ENCODE data around the gene DNAJB6.

The DNAJB6 gene

GRCh38 chr7:157433628-157434027 lies 96.8 kb downstream of the DNAJB6 start:
- Histone ChIP-seq H3K27ac (ENCODE audit: insufficient read depth, low read depth, low read length, poor library complexity, severe bottlenecking) (no peak overlapping the region), H3K4me1 (ENCODE audit: control insufficient read depth, insufficient read depth, low read length) (no peaks in the 10 kb centered on the region), H3K9me3 (ENCODE audit: control insufficient read depth, low read length) (no peaks in the 10 kb centered on the region), H3K36me3 (ENCODE audit: control insufficient read depth, insufficient read depth, low read length) (no peaks in the 10 kb centered on the region), H3K4me3 (ENCODE audit: insufficient read depth, low read depth, low read length) (no peak overlapping the region), H3K27me3 (ENCODE audit: control insufficient read depth, insufficient read depth, low read length, poor library complexity, severe bottlenecking) (no peaks in the 10 kb centered on the region)
- 92% methylated on average over 10 to 11 of the region's 12 CpGs for WGBS, 2 experiments

- WGBS, 2 experiments: 94 to 95% methylated on average over 15 of the region's 15 CpGs
- Histone ChIP-seq H3K4me3 (ENCODE audit: insufficient read depth, low read depth, low read length) (no peak overlapping the region), H3K27me3 (ENCODE audit: control insufficient read depth, insufficient read depth, low read length, poor library complexity, severe bottlenecking) (no peaks in the 10 kb centered on the region), H3K27ac (ENCODE audit: insufficient read depth, low read depth, low read length, poor library complexity, severe bottlenecking) (no peak overlapping the region), H3K36me3 (ENCODE audit: control insufficient read depth, insufficient read depth, low read length) (no peaks in the 10 kb centered on the region), H3K4me1 (ENCODE audit: control insufficient read depth, insufficient read depth, low read length) (no peaks in the 10 kb centered on the region), H3K9me3 (ENCODE audit: control insufficient read depth, low read length) (no peaks in the 10 kb centered on the region)
Measured at GRCh38 chr7:157434231-157434630, 97.4 kb downstream of the DNAJB6 start.

- Histone ChIP-seq H3K9me3 (ENCODE audit: control insufficient read depth, low read length) (no peaks in the 10 kb centered on the region), H3K27me3 (ENCODE audit: control insufficient read depth, insufficient read depth, low read length, poor library complexity, severe bottlenecking) (no peaks in the 10 kb centered on the region), H3K27ac (ENCODE audit: insufficient read depth, low read depth, low read length, poor library complexity, severe bottlenecking) (no peak overlapping the region), H3K4me3 (ENCODE audit: insufficient read depth, low read depth, low read length) (no peak overlapping the region), H3K4me1 (ENCODE audit: control insufficient read depth, insufficient read depth, low read length) (no peaks in the 10 kb centered on the region), H3K36me3 (ENCODE audit: control insufficient read depth, insufficient read depth, low read length) (no peaks in the 10 kb centered on the region)
- 75 to 78% methylated on average over 8 of the region's 8 CpGs for WGBS, 2 experiments
Measured at GRCh38 chr7:157434701-157435100, 97.9 kb downstream of the DNAJB6 start.

GRCh38 chr7:157436076-157436475 lies 99.3 kb downstream of the DNAJB6 start:
- H3K4me1 ChIP-seq (ENCODE audit: control insufficient read depth, insufficient read depth, low read length): no peaks in the 10 kb centered on the region
- no peak overlapping the region for H3K27ac ChIP-seq (ENCODE audit: insufficient read depth, low read depth, low read length, poor library complexity, severe bottlenecking)
- H3K4me3 ChIP-seq (ENCODE audit: insufficient read depth, low read depth, low read length): no peak overlapping the region
- H3K27me3 ChIP-seq (ENCODE audit: control insufficient read depth, insufficient read depth, low read length, poor library complexity, severe bottlenecking): no peaks in the 10 kb centered on the region
- no peaks in the 10 kb centered on the region for H3K36me3 ChIP-seq (ENCODE audit: control insufficient read depth, insufficient read depth, low read length)
- WGBS, 2 experiments: 91 to 94% methylated on average over 11 of the region's 11 CpGs
- no peaks in the 10 kb centered on the region for H3K9me3 ChIP-seq (ENCODE audit: control insufficient read depth, low read length)

GRCh38 chr7:157436763-157437480 lies 100.1 kb downstream of the DNAJB6 start:
- Histone ChIP-seq H3K27ac (ENCODE audit: insufficient read depth, low read depth, low read length, poor library complexity, severe bottlenecking) (no peak overlapping the region), H3K9me3 (ENCODE audit: control insufficient read depth, low read length) (no peaks in the 10 kb centered on the region), H3K36me3 (ENCODE audit: control insufficient read depth, insufficient read depth, low read length) (no peaks in the 10 kb centered on the region), H3K4me1 (ENCODE audit: control insufficient read depth, insufficient read depth, low read length) (no peaks in the 10 kb centered on the region), H3K27me3 (ENCODE audit: control insufficient read depth, insufficient read depth, low read length, poor library complexity, severe bottlenecking) (no peaks in the 10 kb centered on the region), H3K4me3 (ENCODE audit: insufficient read depth, low read depth, low read length) (no peak overlapping the region)
- WGBS, 2 experiments: 85 to 86% methylated on average over 13 of the region's 13 CpGs

- Histone ChIP-seq H3K27me3 (ENCODE audit: control insufficient read depth, insufficient read depth, low read length, poor library complexity, severe bottlenecking) (no peaks in the 10 kb centered on the region), H3K4me1 (ENCODE audit: control insufficient read depth, insufficient read depth, low read length) (no peaks in the 10 kb centered on the region), H3K4me3 (ENCODE audit: insufficient read depth, low read depth, low read length) (no peak overlapping the region), H3K9me3 (ENCODE audit: control insufficient read depth, low read length) (no peaks in the 10 kb centered on the region), H3K27ac (ENCODE audit: insufficient read depth, low read depth, low read length, poor library complexity, severe bottlenecking) (no peak overlapping the region), H3K36me3 (ENCODE audit: control insufficient read depth, insufficient read depth, low read length) (no peaks in the 10 kb centered on the region)
- 70 to 74% methylated on average over 9 of the region's 9 CpGs for WGBS, 2 experiments
Measured at GRCh38 chr7:157437519-157438061, 100.8 kb downstream of the DNAJB6 start.

GRCh38 chr7:157438121-157439025 lies 101.6 kb downstream of the DNAJB6 start:
- H3K27me3 ChIP-seq (ENCODE audit: control insufficient read depth, insufficient read depth, low read length, poor library complexity, severe bottlenecking): no peaks in the 10 kb centered on the region
- 82% methylated on average over 18 of the region's 18 CpGs for WGBS, 2 experiments
- H3K4me3 ChIP-seq (ENCODE audit: insufficient read depth, low read depth, low read length): no peak overlapping the region
- H3K27ac ChIP-seq (ENCODE audit: insufficient read depth, low read depth, low read length, poor library complexity, severe bottlenecking): no peak overlapping the region
- no peaks in the 10 kb centered on the region for H3K36me3 ChIP-seq (ENCODE audit: control insufficient read depth, insufficient read depth, low read length)
- no peaks in the 10 kb centered on the region for H3K4me1 ChIP-seq (ENCODE audit: control insufficient read depth, insufficient read depth, low read length)
- H3K9me3 ChIP-seq (ENCODE audit: control insufficient read depth, low read length): no peaks in the 10 kb centered on the region

GRCh38 chr7:157439149-157439548 lies 102.3 kb downstream of the DNAJB6 start:
- no peaks in the 10 kb centered on the region for H3K36me3 ChIP-seq (ENCODE audit: control insufficient read depth, insufficient read depth, low read length)
- H3K4me3 ChIP-seq (ENCODE audit: insufficient read depth, low read depth, low read length): no peak overlapping the region
- H3K27ac ChIP-seq (ENCODE audit: insufficient read depth, low read depth, low read length, poor library complexity, severe bottlenecking): no peak overlapping the region
- no peaks in the 10 kb centered on the region for H3K4me1 ChIP-seq (ENCODE audit: control insufficient read depth, insufficient read depth, low read length)
- H3K27me3 ChIP-seq (ENCODE audit: control insufficient read depth, insufficient read depth, low read length, poor library complexity, severe bottlenecking): no peaks in the 10 kb centered on the region
- 91 to 94% methylated on average over 6 of the region's 6 CpGs for WGBS, 2 experiments
- no peaks in the 10 kb centered on the region for H3K9me3 ChIP-seq (ENCODE audit: control insufficient read depth, low read length)

GRCh38 chr7:157439761-157440160 lies 103.0 kb downstream of the DNAJB6 start:
- Histone ChIP-seq H3K4me3 (ENCODE audit: insufficient read depth, low read depth, low read length) (no peak overlapping the region), H3K27ac (ENCODE audit: insufficient read depth, low read depth, low read length, poor library complexity, severe bottlenecking) (no peak overlapping the region), H3K27me3 (ENCODE audit: control insufficient read depth, insufficient read depth, low read length, poor library complexity, severe bottlenecking) (no peaks in the 10 kb centered on the region), H3K4me1 (ENCODE audit: control insufficient read depth, insufficient read depth, low read length) (no peaks in the 10 kb centered on the region), H3K36me3 (ENCODE audit: control insufficient read depth, insufficient read depth, low read length) (no peaks in the 10 kb centered on the region), H3K9me3 (ENCODE audit: control insufficient read depth, low read length) (no peaks in the 10 kb centered on the region)
- 60 to 61% methylated on average over 3 of the region's 3 CpGs for WGBS, 2 experiments

- 88 to 89% methylated on average over 22 of the region's 22 CpGs for WGBS, 2 experiments
- Histone ChIP-seq H3K27me3 (ENCODE audit: control insufficient read depth, insufficient read depth, low read length, poor library complexity, severe bottlenecking) (no peaks in the 10 kb centered on the region), H3K9me3 (ENCODE audit: control insufficient read depth, low read length) (no peaks in the 10 kb centered on the region), H3K4me1 (ENCODE audit: control insufficient read depth, insufficient read depth, low read length) (no peaks in the 10 kb centered on the region), H3K27ac (ENCODE audit: insufficient read depth, low read depth, low read length, poor library complexity, severe bottlenecking) (no peak overlapping the region), H3K4me3 (ENCODE audit: insufficient read depth, low read depth, low read length) (no peak overlapping the region), H3K36me3 (ENCODE audit: control insufficient read depth, insufficient read depth, low read length) (no peaks in the 10 kb centered on the region)
Measured at GRCh38 chr7:157440346-157441022, 103.7 kb downstream of the DNAJB6 start.
